Upper lobe of left lung (tissue), 4 donors: ENCODE measurements around the gene MT1HL1.

Source experiments
- CTCF ChIP-seq, 6 experiments: fragments of 450-650 bp in 4 of 6; fragments of 200-600 bp in 2 of 6; sonication (generic) in 2 of 6; IDR thresholded peaks; one replicate each; pipeline ENCODE4 v1.5.1; 2016 to 2019; ENCODE audit warnings: antibody characterized with exemption in 6 of 6
- EP300 ChIP-seq, 4 donors: sonication (generic); formaldehyde crosslinking; IDR thresholded peaks; one replicate each; pipeline ENCODE4 v1.5.1; 2017; ENCODE audit warnings: antibody characterized with exemption in 4 of 4, control low read depth in 2 of 4
- POLR2AphosphoS5 ChIP-seq, 2 donors: sonication (generic); formaldehyde crosslinking; IDR thresholded peaks; one replicate each; pipeline ENCODE4 v1.5.1; 2017; ENCODE audit warnings: antibody characterized with exemption in 2 of 2

DNA sequence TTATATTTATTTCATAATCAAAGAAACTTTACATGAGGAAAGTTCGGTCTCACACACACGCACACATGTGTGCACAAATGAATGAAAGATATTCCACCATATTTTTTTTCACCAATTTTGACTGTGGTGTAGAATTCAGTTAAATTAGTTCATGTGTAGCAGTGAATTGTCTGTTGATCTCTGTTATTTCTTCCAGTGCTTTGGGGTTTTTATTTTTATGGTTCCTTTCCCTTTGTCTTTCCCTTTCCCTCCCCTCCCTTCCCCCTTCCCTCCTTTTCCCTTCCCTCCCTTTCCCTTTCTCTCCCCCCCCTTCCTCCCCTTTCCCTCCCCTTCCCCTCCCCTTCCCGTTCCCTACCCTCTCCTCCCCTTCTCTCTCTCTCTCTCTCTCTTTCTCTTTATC, 46.7 kb upstream of the MT1HL1 start:
- no peak for TF ChIP-seq EP300 (IDR thresholded peaks at IDR 0.05)
- no peak for TF ChIP-seq CTCF (IDR thresholded peaks at IDR 0.05)
- TF ChIP-seq POLR2AphosphoS5 (IDR thresholded peaks at IDR 0.05), result no peak
